Measurements from ENCODE around the gene SHISA6.

GRCh38 chr17:11278992-11279270, 37.9 kb downstream of the SHISA6 start:
- TF ChIP-seq CTCF (conservative IDR thresholded peaks at IDR 0.05; ENCODE audit: low read length) (no peak), EZH2phosphoT487 (IDR thresholded peaks at IDR 0.05; ENCODE audit: borderline replicate concordance, low read depth, low read length) (no peak)
